ENCODE measurements around the gene GCSH.

Gene GCSH

DNA sequence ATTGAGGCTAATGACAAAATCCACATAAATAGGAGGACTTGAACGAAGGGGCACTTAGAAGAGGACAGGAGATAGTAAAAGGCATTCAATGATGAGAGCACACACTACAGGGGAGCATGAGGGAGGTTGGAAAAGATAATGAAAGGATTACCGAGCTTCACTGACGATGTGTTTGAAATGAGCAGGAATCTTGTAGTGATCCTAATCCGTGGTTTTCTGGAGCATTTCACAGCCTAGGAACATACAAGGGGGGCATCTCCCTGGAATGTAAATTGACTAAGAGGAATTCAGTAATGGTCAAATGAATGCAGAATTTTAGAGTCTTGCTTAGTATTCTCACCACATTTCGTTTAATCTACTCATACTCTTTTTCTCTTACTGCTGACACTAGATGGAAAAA lies 55.4 kb downstream of the GCSH start:
- no peaks in the 10 kb centered on the region for H3K27me3 ChIP-seq (ENCODE audit: control insufficient read depth, low read length)
- H3K4me3 ChIP-seq (ENCODE audit: low read length), result no peak overlapping the region
- peaks cover 38% of the 10 kb centered on the region for H3K79me2 ChIP-seq (ENCODE audit: control insufficient read depth, low read length)
- peaks cover 10% of the 10 kb centered on the region for H3K4me1 ChIP-seq (ENCODE audit: control insufficient read depth, low read length)
- no peaks in the 10 kb centered on the region for H3K9me3 ChIP-seq (ENCODE audit: control insufficient read depth, insufficient read depth, low read length)
- no peak overlapping the region for H3K4me2 ChIP-seq (ENCODE audit: low read length)
- TF ChIP-seq, protein P1, sequence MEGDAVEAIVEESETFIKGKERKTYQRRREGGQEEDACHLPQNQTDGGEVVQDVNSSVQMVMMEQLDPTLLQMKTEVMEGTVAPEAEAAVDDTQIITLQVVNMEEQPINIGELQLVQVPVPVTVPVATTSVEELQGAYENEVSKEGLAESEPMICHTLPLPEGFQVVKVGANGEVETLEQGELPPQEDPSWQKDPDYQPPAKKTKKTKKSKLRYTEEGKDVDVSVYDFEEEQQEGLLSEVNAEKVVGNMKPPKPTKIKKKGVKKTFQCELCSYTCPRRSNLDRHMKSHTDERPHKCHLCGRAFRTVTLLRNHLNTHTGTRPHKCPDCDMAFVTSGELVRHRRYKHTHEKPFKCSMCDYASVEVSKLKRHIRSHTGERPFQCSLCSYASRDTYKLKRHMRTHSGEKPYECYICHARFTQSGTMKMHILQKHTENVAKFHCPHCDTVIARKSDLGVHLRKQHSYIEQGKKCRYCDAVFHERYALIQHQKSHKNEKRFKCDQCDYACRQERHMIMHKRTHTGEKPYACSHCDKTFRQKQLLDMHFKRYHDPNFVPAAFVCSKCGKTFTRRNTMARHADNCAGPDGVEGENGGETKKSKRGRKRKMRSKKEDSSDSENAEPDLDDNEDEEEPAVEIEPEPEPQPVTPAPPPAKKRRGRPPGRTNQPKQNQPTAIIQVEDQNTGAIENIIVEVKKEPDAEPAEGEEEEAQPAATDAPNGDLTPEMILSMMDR (IDR thresholded peaks at IDR 0.05; ENCODE audit: low read depth, low read length, poor library complexity, severe bottlenecking), result no peak
- TF ChIP-seq EZH2phosphoT487 (IDR thresholded peaks at IDR 0.05; ENCODE audit: borderline replicate concordance, low read length), result no peak
- 0 out of 2 replicates have a peak, but pooled peaks cover 3% of the 10 kb centered on the region for H4K20me1 ChIP-seq (ENCODE audit: control insufficient read depth, insufficient read depth, low read depth, low read length)
- H3K36me3 ChIP-seq (ENCODE audit: control insufficient read depth, low read length), result peaks cover 41% of the 10 kb centered on the region
- no peaks in the 10 kb centered on the region for H3F3A ChIP-seq (ENCODE audit: control insufficient read depth, insufficient read depth)
- H3K27ac ChIP-seq (ENCODE audit: low read depth, low read length), result no peak overlapping the region
- H3K9me2 ChIP-seq (replicated peaks; ENCODE audit: control insufficient read depth, low read length), result no peaks in the 10 kb centered on the region

DNA sequence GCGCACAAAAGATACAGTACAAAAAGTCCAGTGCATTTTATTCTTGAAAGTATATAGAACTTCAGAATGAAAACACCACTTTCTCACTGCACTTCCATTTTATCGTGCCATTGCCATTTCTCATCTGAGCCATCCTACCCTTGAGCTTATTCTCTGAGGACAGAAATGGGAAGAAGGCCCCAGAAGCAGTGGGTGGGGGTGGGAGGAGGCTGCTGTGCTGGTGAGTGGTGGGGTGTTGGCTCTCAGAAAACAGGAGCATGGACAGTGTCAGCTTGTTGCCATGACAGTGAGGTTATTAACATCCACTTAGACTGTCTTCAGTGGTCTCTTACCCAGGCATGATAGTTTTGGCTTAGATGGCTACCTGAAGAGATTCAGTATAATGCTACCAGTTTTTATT lies 56.1 kb downstream of the GCSH start:
- Histone ChIP-seq H3K9me2 (replicated peaks; ENCODE audit: control insufficient read depth, low read length) (no peaks in the 10 kb centered on the region), H3K27me3 (ENCODE audit: control insufficient read depth, low read length) (no peaks in the 10 kb centered on the region), H3K27ac (ENCODE audit: low read depth, low read length) (no peak overlapping the region), H3K4me1 (ENCODE audit: control insufficient read depth, low read length) (peaks cover 13% of the 10 kb centered on the region), H3K9me3 (ENCODE audit: control insufficient read depth, insufficient read depth, low read length) (no peaks in the 10 kb centered on the region), H3K4me3 (ENCODE audit: low read length) (no peak overlapping the region), H3K4me2 (ENCODE audit: low read length) (no peak overlapping the region), H3K79me2 (ENCODE audit: control insufficient read depth, low read length) (peaks cover 38% of the 10 kb centered on the region), H4K20me1 (ENCODE audit: control insufficient read depth, insufficient read depth, low read depth, low read length) (0 out of 2 replicates have a peak, but pooled peaks cover 3% of the 10 kb centered on the region), H3F3A (ENCODE audit: control insufficient read depth, insufficient read depth) (no peaks in the 10 kb centered on the region), H3K36me3 (ENCODE audit: control insufficient read depth, low read length) (peaks cover 41% of the 10 kb centered on the region)
- TF ChIP-seq EZH2phosphoT487 (IDR thresholded peaks at IDR 0.05; ENCODE audit: borderline replicate concordance, low read length), result no peak
- TF ChIP-seq, protein P1 (IDR thresholded peaks at IDR 0.05; ENCODE audit: low read depth, low read length, poor library complexity, severe bottlenecking), result no peak

DNA sequence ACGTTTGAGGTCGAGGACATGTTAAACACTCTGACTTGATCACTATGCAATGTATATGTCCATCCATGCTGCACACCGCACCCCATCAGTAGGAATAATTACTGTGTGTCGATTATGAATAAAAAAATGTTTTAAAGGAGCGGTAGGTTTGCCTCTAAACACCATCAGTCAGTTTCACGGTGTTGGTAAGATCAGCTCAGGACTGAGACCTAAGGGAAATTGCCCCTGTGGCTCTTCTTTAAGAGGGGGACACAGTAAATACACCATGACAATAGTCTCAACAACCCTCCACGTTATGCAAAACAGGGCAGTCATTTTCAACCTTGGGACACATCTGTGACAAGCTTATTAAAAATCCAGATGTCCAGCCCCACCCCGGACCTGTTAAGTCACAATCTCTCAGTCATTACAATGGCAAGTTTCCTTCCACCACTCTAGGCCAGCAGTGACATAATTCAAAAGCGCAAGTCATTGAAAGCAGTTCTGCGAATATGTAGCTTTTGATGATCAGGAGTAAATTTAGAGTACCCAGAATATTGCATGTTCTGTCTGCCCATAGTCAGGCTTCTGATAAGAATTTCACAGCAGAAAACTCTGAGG lies 59.3 kb downstream of the GCSH start:
- H3K27ac ChIP-seq (ENCODE audit: low read depth, low read length), result no peak overlapping the region; the same call in 1 of the 2 replicates
- peaks cover 38% of the 10 kb centered on the region for H3K79me2 ChIP-seq (ENCODE audit: control insufficient read depth, low read length)
- 0 out of 2 replicates have a peak, but pooled peaks cover 3% of the 10 kb centered on the region for H4K20me1 ChIP-seq (ENCODE audit: control insufficient read depth, insufficient read depth, low read depth, low read length)
- no peak for TF ChIP-seq EZH2phosphoT487 (IDR thresholded peaks at IDR 0.05; ENCODE audit: borderline replicate concordance, low read length)
- TF ChIP-seq, protein P1 (IDR thresholded peaks at IDR 0.05; ENCODE audit: low read depth, low read length, poor library complexity, severe bottlenecking), result no peak
- H3K4me2 ChIP-seq (ENCODE audit: low read length), result peak overlapping the region; percentile 90
- H3K9me2 ChIP-seq (replicated peaks; ENCODE audit: control insufficient read depth, low read length), result no peaks in the 10 kb centered on the region
- H3K27me3 ChIP-seq (ENCODE audit: control insufficient read depth, low read length), result no peaks in the 10 kb centered on the region
- peaks cover 10% of the 10 kb centered on the region; the same call in 1 of the 2 replicates for H3F3A ChIP-seq (ENCODE audit: control insufficient read depth, insufficient read depth)
- peaks cover 13% of the 10 kb centered on the region for H3K4me1 ChIP-seq (ENCODE audit: control insufficient read depth, low read length)
- H3K36me3 ChIP-seq (ENCODE audit: control insufficient read depth, low read length), result peaks cover 12% of the 10 kb centered on the region
- peak overlapping the region; percentile 84 for H3K4me3 ChIP-seq (ENCODE audit: low read length)
- no peaks in the 10 kb centered on the region for H3K9me3 ChIP-seq (ENCODE audit: control insufficient read depth, insufficient read depth, low read length)

Measured in DOHH2 (cell line).